Activated T-helper 1 cell treated with anti-CD3 and anti-CD28 coated beads, Interleukin-12 subunit alpha, Interleukin-12 subunit beta, Interleukin-2, Interleukin-4 antibody, amounts not matched to agents 30 ng/mL and 10 ng/mL and 1 ng/mL, durations not matched to agents 14 hours and 24 hours and 36 hours (primary cell): ENCODE results near the gene TUBG2. TPM values are rescaled to one million over a fixed set of nuclear protein-coding genes. Genes with fewer than 3 reads are reported as not detected.
A peak's percentile ranks its signal among the peaks of the same experiment; 100 is the strongest.
"Not testable (repeated sequence)": the region's sequence is repeated elsewhere in the genome, so short reads cannot be mapped to it uniquely, and the experiment has no call there.

Experiments used
- DNase-seq: peaks from one replicate; pipeline ENCODE4 v3.0.0; 2021; ENCODE audit warnings: low spot score
- H3K27ac Mint-ChIP-seq: one replicate; pipeline ENCODE4 v1.8.0; 2021; ENCODE audit warnings: mild to moderate bottlenecking, mixed read lengths
- H3K27me3 Mint-ChIP-seq: one replicate; pipeline ENCODE4 v1.8.0; 2022; ENCODE audit warnings: mild to moderate bottlenecking, moderate library complexity, mixed read lengths; ENCODE audit not compliant: insufficient read depth
- H3K36me3 Mint-ChIP-seq: one replicate; pipeline ENCODE4 v1.8.0; 2021; ENCODE audit warnings: low read depth, mixed read lengths
- H3K4me1 Mint-ChIP-seq: one replicate; pipeline ENCODE4 v1.8.0; 2021; ENCODE audit warnings: low read depth, mixed read lengths
- H3K4me3 Mint-ChIP-seq: one replicate; pipeline ENCODE4 v1.8.0; 2021; ENCODE audit warnings: mild to moderate bottlenecking, moderate library complexity, mixed read lengths
- H3K9me3 Mint-ChIP-seq: one replicate; pipeline ENCODE4 v1.8.0; 2021; ENCODE audit warnings: mixed read lengths
- intact Hi-C: fragments of 100-400 bp; cut with micrococcal nuclease; formaldehyde crosslinking; loops from one replicate; pipeline ENCODE4 v1.15.1; 2024
- total RNA-seq: library from RNA; stranded (reverse); gene quantifications from 2 replicates; pipeline ENCODE4 v1.2.3, GENCODE V29; 2022

The TUBG2 gene
- total RNA-seq, 1 donor from 2014 or later: 9.1 TPM

DNA sequence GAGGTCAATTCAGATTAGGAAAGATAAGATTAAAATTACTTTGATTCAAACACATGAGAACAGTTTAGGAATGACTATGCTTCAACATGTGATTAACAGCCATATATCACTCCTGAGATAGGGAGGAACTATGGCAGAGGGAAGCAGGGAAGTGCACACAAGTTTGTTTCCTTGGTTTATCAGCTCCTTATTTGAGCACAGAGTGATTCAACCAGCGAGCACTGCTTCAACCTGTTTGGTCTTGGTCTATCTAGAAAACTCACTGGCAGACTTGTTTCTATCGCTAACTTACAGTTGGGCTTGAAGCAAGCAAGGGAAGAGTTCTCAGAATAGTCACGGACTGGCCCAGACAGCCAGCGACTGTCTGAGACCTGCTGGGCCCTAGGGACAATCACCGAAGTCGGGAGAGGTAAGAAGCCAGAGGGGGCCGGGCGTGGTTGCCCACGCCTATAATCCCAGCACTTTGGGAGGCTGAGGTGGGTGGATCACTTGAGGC, 26.1 kb upstream of the TUBG2 start:
- H3K9me3 Mint-ChIP-seq: no peaks in the 10 kb centered on the region
- intact Hi-C loops: no loop called here
- H3K27ac Mint-ChIP-seq: no peak overlapping the region
- no peaks in the 10 kb centered on the region for H3K36me3 Mint-ChIP-seq
- DNase-seq: no peak
- H3K4me3 Mint-ChIP-seq: no peak overlapping the region
- H3K27me3 Mint-ChIP-seq: peaks cover 5% of the 10 kb centered on the region
- no peaks in the 10 kb centered on the region for H3K4me1 Mint-ChIP-seq

DNA sequence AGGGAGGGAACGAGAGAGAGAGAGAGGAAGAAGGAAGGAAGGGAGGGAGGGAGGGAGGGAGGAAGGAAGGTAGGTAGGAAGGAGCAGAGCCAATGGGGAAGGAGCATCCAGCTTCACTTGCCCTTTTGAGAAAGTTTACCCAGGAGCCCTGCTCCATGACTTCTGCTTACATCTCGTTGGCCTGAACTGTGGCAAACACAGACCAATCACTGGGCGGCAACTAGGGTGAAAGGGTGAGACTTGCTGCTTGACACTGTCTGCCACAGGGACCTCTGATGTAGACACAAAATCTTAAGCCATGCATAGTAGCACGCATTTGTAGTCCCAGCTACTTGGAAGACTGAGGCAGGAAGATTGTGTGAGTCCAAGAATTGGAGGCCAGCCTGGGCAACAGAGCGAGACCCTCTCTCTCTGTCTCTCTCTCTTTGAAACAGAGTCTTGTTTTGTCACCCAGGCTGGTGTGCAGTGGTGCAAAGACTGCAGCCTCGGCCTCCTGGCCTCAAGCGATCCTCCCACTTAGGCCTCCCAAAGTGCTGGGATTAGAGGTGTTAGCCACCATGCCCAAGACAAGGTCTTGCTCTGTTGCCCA, 19.5 kb upstream of the TUBG2 start:
- Mint-ChIP-seq H3K9me3 (no peaks in the 10 kb centered on the region), H3K27me3 (peaks cover 18% of the 10 kb centered on the region), H3K27ac (no peak overlapping the region), H3K4me3 (no peak overlapping the region), H3K4me1 (no peaks in the 10 kb centered on the region), H3K36me3 (no peaks in the 10 kb centered on the region)
- intact Hi-C loops: no loop called here
- DNase-seq: no peak

DNA sequence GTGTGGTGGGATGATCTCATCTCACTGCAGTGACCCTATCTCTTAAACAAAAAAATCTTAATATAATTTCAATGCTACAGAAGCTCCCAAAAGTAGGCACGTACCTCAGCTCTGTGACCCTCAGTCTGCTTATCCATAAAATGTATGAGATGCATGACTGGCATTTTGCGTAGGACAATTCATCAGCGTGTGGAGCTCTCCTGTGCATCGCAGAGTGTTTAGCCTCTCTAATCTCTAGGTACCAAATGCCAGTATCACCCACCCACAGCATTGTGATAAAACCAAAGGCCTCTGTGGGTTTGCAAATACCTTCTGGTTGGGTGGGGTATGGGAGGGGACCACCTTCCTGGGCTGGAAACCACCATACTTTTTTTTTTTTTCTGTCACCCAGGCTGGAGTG, 19.0 kb upstream of the TUBG2 start:
- Mint-ChIP-seq H3K27me3 (peaks cover 18% of the 10 kb centered on the region), H3K27ac (no peak overlapping the region), H3K9me3 (no peaks in the 10 kb centered on the region), H3K4me1 (no peaks in the 10 kb centered on the region), H3K4me3 (no peak overlapping the region), H3K36me3 (no peaks in the 10 kb centered on the region)
- intact Hi-C loops: no loop called here
- no peak for DNase-seq

DNA sequence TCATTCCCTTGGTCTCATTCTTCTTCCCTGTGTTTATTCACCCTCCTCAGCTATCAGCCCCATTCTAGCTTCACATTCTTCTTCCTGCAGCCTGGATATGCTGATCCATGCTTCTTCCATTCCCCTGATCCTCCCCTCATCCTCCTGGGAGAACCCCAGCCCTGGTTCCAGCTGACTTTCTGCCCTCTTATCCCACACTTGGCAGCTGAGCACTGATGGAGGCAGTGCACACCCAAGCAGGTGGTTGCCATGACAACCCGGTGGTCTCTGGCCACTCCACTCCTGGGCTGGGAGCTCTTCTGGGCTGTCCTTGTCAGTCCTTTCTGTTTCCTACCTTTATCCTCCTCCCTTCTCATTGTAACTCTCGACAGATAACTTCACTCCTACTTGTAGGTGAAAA, 16.7 kb upstream of the TUBG2 start:
- intact Hi-C loops: no loop called here
- Mint-ChIP-seq H3K36me3 (no peaks in the 10 kb centered on the region), H3K4me3 (no peak overlapping the region), H3K4me1 (no peaks in the 10 kb centered on the region), H3K9me3 (no peaks in the 10 kb centered on the region), H3K27me3 (peaks cover 17% of the 10 kb centered on the region), H3K27ac (no peak overlapping the region)
- no peak for DNase-seq

DNA sequence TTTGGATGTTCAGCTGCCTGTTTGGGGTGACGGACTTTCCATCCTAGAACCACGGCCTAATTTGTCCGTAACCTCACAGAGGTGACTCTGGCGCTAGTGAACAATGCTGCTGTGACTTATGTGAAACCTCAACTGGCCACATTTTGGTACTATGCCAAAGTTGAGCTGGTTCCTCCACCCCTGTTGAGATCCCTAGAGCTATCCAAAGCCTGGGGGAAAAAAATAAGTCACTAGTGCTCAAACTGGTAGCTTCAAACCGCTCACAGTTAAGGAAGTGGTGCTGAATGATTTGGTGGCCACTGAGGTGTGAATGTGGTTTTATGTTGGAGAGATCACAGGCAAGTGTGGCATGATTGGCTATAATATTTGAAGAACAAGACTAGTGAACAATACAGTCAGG, 11.3 kb upstream of the TUBG2 start:
- H3K27me3 Mint-ChIP-seq: peaks cover 9% of the 10 kb centered on the region

DNA sequence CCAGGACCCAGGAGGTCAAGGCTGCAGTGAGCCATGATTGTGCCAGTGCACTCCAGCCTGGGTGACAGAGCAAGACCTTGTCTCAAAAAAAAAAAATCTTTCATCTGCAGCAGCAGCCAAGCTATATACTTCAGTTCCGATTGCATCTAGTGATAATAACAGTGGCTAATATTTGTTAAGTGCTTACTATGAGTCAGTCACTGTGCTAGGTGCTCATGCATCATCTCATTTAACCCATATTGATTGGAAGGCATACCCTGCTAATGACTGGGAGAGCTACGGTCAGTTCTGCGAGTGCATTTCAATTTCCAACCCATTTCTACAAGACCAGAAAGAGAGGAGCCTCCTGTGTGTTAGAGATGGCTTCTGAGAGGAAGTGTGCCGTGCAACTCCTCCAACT, 7.7 kb upstream of the TUBG2 start:
- H3K27me3 Mint-ChIP-seq: peaks cover 19% of the 10 kb centered on the region
- H3K27ac Mint-ChIP-seq: no peak overlapping the region
- H3K4me1 Mint-ChIP-seq: peaks cover 11% of the 10 kb centered on the region
- H3K9me3 Mint-ChIP-seq: no peaks in the 10 kb centered on the region
- no peak for DNase-seq
- no peaks in the 10 kb centered on the region for H3K36me3 Mint-ChIP-seq
- intact Hi-C loops: no loop called here
- H3K4me3 Mint-ChIP-seq: no peak overlapping the region

More for the DNA sequence above, 11.3 kb upstream of the TUBG2 start:
- intact Hi-C loops: no loop called here
- H3K9me3 Mint-ChIP-seq: no peaks in the 10 kb centered on the region
- DNase-seq: no peak
- H3K4me3 Mint-ChIP-seq: no peak overlapping the region
- no peak overlapping the region for H3K27ac Mint-ChIP-seq
- no peaks in the 10 kb centered on the region for H3K36me3 Mint-ChIP-seq
- H3K4me1 Mint-ChIP-seq: no peaks in the 10 kb centered on the region

DNA sequence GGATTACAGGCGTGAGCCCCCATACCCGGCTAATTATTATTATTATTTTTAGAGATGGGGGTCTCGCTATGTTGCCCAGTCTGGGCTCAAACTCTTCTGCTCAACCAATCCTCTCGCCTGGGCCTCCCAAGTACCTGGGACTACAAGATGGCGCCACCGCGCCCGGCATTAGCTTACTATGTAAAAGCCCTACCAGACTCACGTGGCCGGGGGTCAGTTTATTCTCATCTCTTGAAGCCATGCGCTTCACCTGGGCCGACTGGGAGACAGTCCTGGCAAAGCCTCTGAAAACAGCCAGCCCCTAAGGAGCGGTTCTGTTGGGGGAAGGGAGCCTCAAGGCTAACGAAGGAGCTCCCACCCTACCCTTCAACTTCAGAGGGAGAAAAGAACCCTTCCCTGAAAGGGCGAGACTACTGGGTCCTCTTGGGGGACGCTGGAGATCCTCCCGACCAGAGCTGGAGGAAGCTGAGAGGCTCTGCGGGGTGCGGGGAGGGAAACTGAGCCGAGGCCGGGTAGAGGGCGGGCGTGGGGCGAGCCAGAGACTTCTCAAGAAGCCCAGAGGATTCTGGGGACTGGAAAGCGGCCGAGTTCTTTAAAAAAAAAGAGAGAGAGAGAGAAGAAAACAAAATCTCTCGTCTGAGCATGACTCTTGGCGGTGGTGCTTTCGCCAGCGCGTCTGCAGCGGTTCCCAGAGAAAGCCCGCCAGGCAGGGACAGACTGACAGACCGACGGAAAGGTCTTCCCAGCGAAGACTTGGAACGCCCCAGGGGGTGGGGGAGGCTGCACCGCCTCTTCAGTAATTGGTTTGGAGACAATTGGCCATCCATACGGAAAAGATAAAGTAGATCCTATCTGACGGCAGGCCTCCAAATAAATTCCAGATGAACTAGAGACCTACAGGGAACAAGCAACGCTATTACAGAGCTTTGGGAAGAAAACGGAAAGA, 5.6 kb upstream of the TUBG2 start:
- Mint-ChIP-seq H3K36me3 (no peaks in the 10 kb centered on the region), H3K27me3 (peaks cover 12% of the 10 kb centered on the region), H3K27ac (no peak overlapping the region), H3K9me3 (no peaks in the 10 kb centered on the region), H3K4me3 (no peak overlapping the region), H3K4me1 (peaks cover 18% of the 10 kb centered on the region)
- intact Hi-C loops: no loop called here
- no peak for DNase-seq

DNA sequence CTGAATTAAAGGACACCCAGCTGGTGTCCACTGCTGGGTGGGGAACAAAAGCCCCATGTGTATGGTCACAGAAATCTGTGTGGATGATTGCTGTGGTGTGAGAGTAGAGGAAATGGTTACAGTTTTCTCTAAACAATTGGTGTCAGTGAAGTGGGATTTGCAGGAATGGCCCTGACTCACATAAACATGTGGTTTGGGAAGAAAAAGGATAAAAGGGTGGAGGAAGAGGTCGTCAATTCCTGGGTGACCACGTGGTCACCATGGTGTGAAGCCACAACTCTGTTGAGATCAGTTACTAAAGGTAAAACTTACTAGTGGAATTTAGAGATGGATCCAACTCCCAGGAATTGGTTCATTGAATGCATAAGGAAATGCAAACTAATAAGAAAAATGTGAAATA, 3.6 kb upstream of the TUBG2 start:
- H3K4me3 Mint-ChIP-seq: no peak overlapping the region
- intact Hi-C loops: no loop called here
- DNase-seq: no peak

DNA sequence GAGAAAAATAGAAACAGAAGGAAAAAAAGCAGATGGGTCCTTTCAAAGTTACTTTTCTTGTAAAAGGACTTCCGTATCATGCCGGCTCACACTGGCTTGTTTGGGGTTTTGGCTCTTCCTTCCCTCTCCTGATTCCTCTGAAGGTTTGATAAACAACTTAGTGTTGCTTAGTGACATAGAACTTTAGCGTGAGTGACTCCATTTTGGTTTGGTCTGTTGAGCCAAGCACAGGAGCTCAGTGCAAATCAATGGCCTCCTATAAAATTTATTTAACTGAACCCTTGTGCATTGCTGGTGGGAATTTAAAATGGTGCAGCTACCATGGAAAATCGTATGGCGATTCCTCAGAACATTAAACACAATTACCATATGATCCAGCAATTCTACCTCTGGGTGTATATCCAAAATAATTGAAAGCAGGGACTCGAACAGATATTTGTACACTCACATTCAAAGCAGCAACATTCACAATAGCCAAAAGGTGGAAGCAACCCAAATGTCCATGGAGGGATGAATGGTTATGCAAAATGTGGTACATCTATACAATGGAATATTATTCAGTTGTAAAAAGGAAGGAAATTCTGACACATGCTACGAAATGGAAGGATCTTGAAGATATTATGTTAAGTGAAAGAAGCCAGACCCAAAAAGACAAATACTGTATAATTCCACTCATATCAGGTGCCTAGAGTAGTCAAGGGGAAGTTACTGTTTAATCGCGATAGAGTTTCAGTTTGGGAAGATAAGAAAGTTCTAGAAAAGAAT, 1.1 kb upstream of the TUBG2 start:
- peaks cover 13% of the 10 kb centered on the region for H3K27me3 Mint-ChIP-seq
- H3K9me3 Mint-ChIP-seq: no peaks in the 10 kb centered on the region
- no peak for DNase-seq
- intact Hi-C loops: loop anchor here (2.0 kb wide), 1 partner anchor 21 kb away; no protein-coding TSS in a partner anchor
- H3K4me1 Mint-ChIP-seq: peaks cover 26% of the 10 kb centered on the region
- H3K4me3 Mint-ChIP-seq: peak overlapping the region; percentile 86
- H3K36me3 Mint-ChIP-seq: peaks cover 3% of the 10 kb centered on the region
- H3K27ac Mint-ChIP-seq: no peak overlapping the region

More for the DNA sequence above, 3.6 kb upstream of the TUBG2 start:
- Mint-ChIP-seq H3K9me3 (no peaks in the 10 kb centered on the region), H3K4me1 (peaks cover 24% of the 10 kb centered on the region), H3K27me3 (peaks cover 13% of the 10 kb centered on the region), H3K27ac (no peak overlapping the region), H3K36me3 (no peaks in the 10 kb centered on the region)

DNA sequence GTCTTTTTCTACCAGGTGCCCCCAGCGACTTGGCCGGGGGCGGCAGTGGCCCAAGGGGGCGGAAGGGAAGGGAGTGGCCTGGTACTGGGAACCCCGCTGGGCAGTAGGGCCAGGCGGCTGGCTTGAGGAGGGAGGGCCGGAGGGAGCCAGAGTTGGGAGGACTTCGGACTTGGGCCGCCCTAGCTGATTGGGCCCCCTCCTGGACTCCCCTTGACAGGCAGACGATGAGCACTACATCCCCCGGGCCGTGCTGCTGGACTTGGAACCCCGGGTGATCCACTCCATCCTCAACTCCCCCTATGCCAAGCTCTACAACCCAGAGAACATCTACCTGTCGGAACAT, 819 bp downstream of the TUBG2 start:
- DNase-seq, H3K36me3 Mint-ChIP-seq, H3K27me3 Mint-ChIP-seq, H3K9me3 Mint-ChIP-seq, H3K27ac Mint-ChIP-seq: not testable (repeated sequence)
- intact Hi-C loops: loop anchor here (1.0 to 2.0 kb wide), 2 partner anchors 19 to 51 kb away; partner anchors contain the start of genes RETREG3 and TUBG1
- H3K4me3 Mint-ChIP-seq: peak overlapping the region; percentile 86
- peaks cover 26% of the 10 kb centered on the region for H3K4me1 Mint-ChIP-seq

DNA sequence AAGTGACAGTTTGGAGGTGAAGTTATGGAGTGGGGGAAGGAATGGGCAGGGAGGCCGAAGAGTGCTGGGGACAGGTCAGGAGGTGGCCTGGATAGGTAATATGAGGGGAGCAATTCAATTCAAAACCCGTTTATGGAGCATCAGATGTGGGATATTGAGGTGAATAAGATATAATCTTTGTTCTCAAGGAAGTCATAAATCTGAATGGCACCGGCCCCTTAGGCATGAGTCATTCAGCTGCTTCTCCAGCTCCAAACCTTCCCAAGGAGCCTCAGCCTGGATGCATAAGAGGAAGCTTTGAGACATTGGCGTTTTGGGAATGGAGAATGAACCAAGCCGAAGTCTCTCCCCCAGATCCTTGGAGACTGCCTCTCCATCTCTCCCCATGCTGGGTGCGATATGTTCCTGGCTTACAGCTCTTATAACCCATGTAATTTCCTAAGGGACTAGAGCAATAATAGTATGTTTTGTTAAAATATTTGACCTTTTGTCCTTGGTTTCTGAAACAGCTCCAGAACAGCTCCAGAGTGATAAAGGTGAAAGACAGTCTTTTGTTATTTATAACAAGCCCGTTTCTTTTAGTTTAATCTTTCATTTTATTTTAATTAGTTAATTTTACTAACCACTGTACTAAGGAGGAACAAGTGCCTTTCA, 1.7 kb downstream of the TUBG2 start:
- Mint-ChIP-seq H3K9me3 (no peaks in the 10 kb centered on the region), H3K4me3 (peak overlapping the region; percentile 6), H3K4me1 (peaks cover 20% of the 10 kb centered on the region), H3K27me3 (peaks cover 2% of the 10 kb centered on the region), H3K36me3 (peaks cover 6% of the 10 kb centered on the region), H3K27ac (no peak overlapping the region)
- no peak for DNase-seq
- intact Hi-C loops: no loop called here

DNA sequence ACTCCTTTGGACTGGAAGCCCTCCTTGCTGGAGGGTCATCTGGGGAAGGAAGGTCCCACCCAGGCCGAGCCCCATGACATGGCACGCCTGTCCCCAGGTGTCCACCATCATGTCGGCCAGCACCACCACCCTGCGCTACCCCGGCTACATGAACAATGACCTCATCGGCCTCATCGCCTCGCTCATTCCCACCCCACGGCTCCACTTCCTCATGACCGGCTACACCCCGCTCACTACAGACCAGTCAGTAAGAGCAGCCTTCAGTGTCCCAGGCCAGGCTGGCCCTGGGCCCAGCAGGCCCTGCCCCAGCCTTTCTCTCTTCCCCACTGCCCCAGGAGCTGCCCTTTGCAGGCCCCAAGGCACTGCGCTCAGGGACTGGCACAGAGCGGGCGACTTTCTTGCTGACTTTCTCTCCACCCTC, 6.5 kb downstream of the TUBG2 start:
- no peak overlapping the region for H3K27ac Mint-ChIP-seq
- no peak for DNase-seq
- no peaks in the 10 kb centered on the region for H3K9me3 Mint-ChIP-seq
- H3K36me3 Mint-ChIP-seq: peaks cover 11% of the 10 kb centered on the region
- intact Hi-C loops: no loop called here
- H3K27me3 Mint-ChIP-seq: peaks cover 17% of the 10 kb centered on the region
- no peak overlapping the region for H3K4me3 Mint-ChIP-seq
- peaks cover 5% of the 10 kb centered on the region for H3K4me1 Mint-ChIP-seq
